Esophagus squamous epithelium (tissue), 5 donors: Measurements from ENCODE around the gene RALGAPB. TPM values are rescaled to one million over a fixed set of nuclear protein-coding genes. Genes with fewer than 3 reads are reported as not detected.

Experiments
- DNase-seq: peaks from one replicate; lab custom pipeline; 2025; lab: John Stamatoyannopoulos, UW
- H3K27ac ChIP-seq, 4 donors: fragments of 200-600 bp; sonication (generic); one replicate each; pipeline ENCODE4 v1.5.1; 2016 to 2019; ENCODE audit warnings: mild to moderate bottlenecking in 1 of 4
- H3K27me3 ChIP-seq, 4 donors: fragments of 200-600 bp; sonication (generic); 1 replicate in 3 of 4; 2 replicates in 1 of 4; pipeline versions ENCODE4 v1.5.1 to v1.6.0; 2017 to 2021; ENCODE audit warnings: antibody characterized with exemption in 1 of 4
- H3K36me3 ChIP-seq, 3 donors: fragments of 200-600 bp; sonication (generic); one replicate each; pipeline ENCODE4 v1.5.1; 2016 to 2019
- H3K4me1 ChIP-seq, 3 donors: fragments of 200-600 bp; sonication (generic); one replicate each; pipeline ENCODE4 v1.5.1; 2017 to 2019
- H3K4me3 ChIP-seq, 4 donors: fragments of 200-600 bp; sonication (generic); 1 replicate in 3 of 4; 2 replicates in 1 of 4; pipeline ENCODE4 v1.5.1; 2016 to 2019; ENCODE audit warnings: mild to moderate bottlenecking in 2 of 4, moderate library complexity in 1 of 4
- H3K9me3 ChIP-seq, 3 donors: fragments of 200-600 bp; sonication (generic); one replicate each; pipeline ENCODE4 v1.5.1; 2016 to 2019
- CTCF ChIP-seq, 6 experiments: fragments of 450-650 bp in 4 of 6; fragments of 200-600 bp in 2 of 6; sonication (generic) in 2 of 6; IDR thresholded peaks; one replicate each; pipeline ENCODE4 v1.5.1; 2016 to 2019; ENCODE audit warnings: antibody characterized with exemption in 6 of 6, mild to moderate bottlenecking in 4 of 6, moderate library complexity in 4 of 6
- POLR2A ChIP-seq, 4 donors: fragments of 450-650 bp; IDR thresholded peaks; one replicate each; pipeline ENCODE4 v1.6.1; 2017; ENCODE audit warnings: antibody characterized with exemption in 4 of 4, mild to moderate bottlenecking in 4 of 4, moderate library complexity in 3 of 4
- WGBS, 2 donors: methylation state at CpG; one replicate each; pipeline ENCODE4 v1.1.5; 2018; 5-methylcytosine and 5-hydroxymethylcytosine counted together
- intact Hi-C: fragments of 100-400 bp; cut with DNase I; formaldehyde crosslinking; loops from one replicate; pipeline ENCODE4 v1.15.0; 2022
- small RNA-seq, 4 donors: library from RNA; depleted of rRNA; stranded (forward); fragments of <200 nt; gene quantifications; one replicate each; pipeline ENCODE3, GENCODE V24; 2016
- total RNA-seq, 4 donors: library from RNA; depleted of rRNA; stranded (reverse); fragments of >200 nt; gene quantifications; one replicate each; pipeline ENCODE4 v1.1.0, GENCODE V29; 2016
- donor health status: DM: yes; HTN: yes; CAD: no.

RALGAPB gene
- total RNA-seq, 4 donors from 2014 or later = 17.4 to 38.5 (median 26.9) TPM

- Histone ChIP-seq H3K36me3 (no peaks in the 10 kb centered on the region), H3K9me3 (no peaks in the 10 kb centered on the region), H3K27ac (no peak overlapping the region), H3K4me3 (no peak overlapping the region), H3K27me3 (peaks cover 0 to 44% (median 0%) of the 10 kb centered on the region in 4 donors), H3K4me1 (no peaks in the 10 kb centered on the region)
- no peak for DNase-seq
- 67% methylated on average over 1 of the region's 4 CpGs; no CpG with 5 or more reads in 1 of the 2 donors for WGBS, 2 donors
- no peak for TF ChIP-seq POLR2A (IDR thresholded peaks at IDR 0.05)
- no peak for TF ChIP-seq CTCF (IDR thresholded peaks at IDR 0.05)
- intact Hi-C loops = no loop called here
These were observed 150.4 kb downstream of the RALGAPB start for GRCh38 chr20:38623061-38623460.

GRCh38 chr20:38624084-38624483, 151.4 kb downstream of the RALGAPB start:
- no peaks in the 10 kb centered on the region for H3K4me1 ChIP-seq
- no peak overlapping the region for H3K27ac ChIP-seq
- no peak for TF ChIP-seq CTCF (IDR thresholded peaks at IDR 0.05)
- TF ChIP-seq POLR2A (IDR thresholded peaks at IDR 0.05) = no peak
- H3K36me3 ChIP-seq = no peaks in the 10 kb centered on the region
- 86% methylated on average over 2 of the region's 2 CpGs for WGBS, 2 donors
- H3K27me3 ChIP-seq = peaks cover 0 to 35% (median 0%) of the 10 kb centered on the region in 4 donors
- no peak overlapping the region for H3K4me3 ChIP-seq
- no peak for DNase-seq
- H3K9me3 ChIP-seq = no peaks in the 10 kb centered on the region
- intact Hi-C loops = no loop called here

GRCh38 chr20:38625896-38626295, 153.3 kb downstream of the RALGAPB start:
- Histone ChIP-seq H3K27ac (no peak overlapping the region), H3K36me3 (no peaks in the 10 kb centered on the region), H3K9me3 (no peaks in the 10 kb centered on the region), H3K4me1 (no peaks in the 10 kb centered on the region), H3K27me3 (peaks cover 0 to 17% (median 0%) of the 10 kb centered on the region in 4 donors), H3K4me3 (no peak overlapping the region)
- DNase-seq = no peak
- TF ChIP-seq CTCF (IDR thresholded peaks at IDR 0.05) (no peak), POLR2A (IDR thresholded peaks at IDR 0.05) (no peak)
- intact Hi-C loops = no loop called here

GRCh38 chr20:38626921-38627659, 154.4 kb downstream of the RALGAPB start:
- 58 to 96% methylated on average over 2 to 6 of the region's 10 CpGs for WGBS, 2 donors

More at GRCh38 chr20:38626921-38627659, 154.4 kb downstream of the RALGAPB start:
- H3K4me1 ChIP-seq = no peaks in the 10 kb centered on the region
- H3K4me3 ChIP-seq = no peak overlapping the region
- no peak for TF ChIP-seq CTCF (IDR thresholded peaks at IDR 0.05)
- no peak for TF ChIP-seq POLR2A (IDR thresholded peaks at IDR 0.05)
- H3K36me3 ChIP-seq = no peaks in the 10 kb centered on the region
- intact Hi-C loops = no loop called here
- H3K9me3 ChIP-seq = no peaks in the 10 kb centered on the region
- no peak for DNase-seq
- H3K27me3 ChIP-seq = peaks cover 0 to 12% (median 0%) of the 10 kb centered on the region in 4 donors
- H3K27ac ChIP-seq = no peak overlapping the region

Small RNA genes lying within 50 kb of the gene (small RNA-seq; reads per million reads assigned to genes)
- gene MIR548O2 (0 reads per million in 4 donors), gene RF00056 (0 reads per million in 4 donors), gene SNORA60 (17.7 to 35.2 (median 24.8) reads per million in 4 donors), gene SNORA71A (20.1 to 28.9 (median 25.4) reads per million in 4 donors), gene SNORA71B (5.3 to 8.5 (median 8.3) reads per million in 4 donors), gene SNORA71C (8.2 to 32.4 (median 16.0) reads per million in 4 donors), gene SNORA71D (448 to 1,022 (median 544) reads per million in 4 donors), gene SNORA71E (0 reads per million in 4 donors)

Other genes starting within 250 kb of the RALGAPB start
- 1 to 10 TPM in 1 of 4 donors, under 1 TPM in 3; 0.12 to 3.4 (median 0.39) TPM for gene KIAA1755, start 212.1 kb upstream of the RALGAPB start, total RNA-seq
- under 1 TPM in 1 of 4 donors, not detected in 3; 0.26 TPM for gene BPI, start 168.7 kb upstream of the RALGAPB start, total RNA-seq
- gene LBP, start 126.4 kb upstream of the RALGAPB start, total RNA-seq = under 1 TPM in 1 of 4 donors, not detected in 3; 0.18 TPM
- 10 to 100 TPM; 17.9 to 37.7 (median 28.0) TPM for gene SNHG17, start 37.5 kb upstream of the RALGAPB start, total RNA-seq
- gene ADIG, start 108.4 kb downstream of the RALGAPB start, total RNA-seq = not detected
- 10 to 100 TPM in 3 of 4 donors, 1 to 10 TPM in 1; 4.7 to 14.8 (median 12.4) TPM for gene ARHGAP40, start 129.0 kb downstream of the RALGAPB start, total RNA-seq